GM12892 (cell line): ENCODE measurements around the gene PSMB5.

Experiments used
- DNase-seq: peaks from one replicate; pipeline ENCODE4 v3.0.0; 2011; ENCODE audit not compliant: insufficient read length
- FAIRE-seq: peaks from 2 replicates; lab custom pipeline; 2011; peaks lifted over from hg19 to GRCh38; lab: Jason Lieb, UNC
- POLR2A ChIP-seq: IDR thresholded peaks from 2 replicates; pipeline ENCODE4 v1.6.1; 2011; ENCODE audit warnings: low read depth, low read length, control low read depth
- POLR2AphosphoS5 ChIP-seq: IDR thresholded peaks from 2 replicates; pipeline ENCODE4 v1.6.1; 2011; ENCODE audit warnings: low read depth, low read length, control low read depth
- TAF1 ChIP-seq: IDR thresholded peaks from 2 replicates; pipeline ENCODE4 v1.6.1; 2011; ENCODE audit warnings: low read depth, mild to moderate bottlenecking, control low read depth, low read length, borderline replicate concordance

PSMB5 gene

GRCh38 chr14:23068789-23069412 is 34.2 kb upstream of the PSMB5 start:
- TF ChIP-seq TAF1 (no peak), POLR2AphosphoS5 (no peak), POLR2A (no peak)
- DNase-seq (peak; percentile 77), FAIRE-seq (peak; percentile 77)

- FAIRE-seq (no peak), DNase-seq (no peak)
- TF ChIP-seq POLR2AphosphoS5: 0 out of 2 replicates have a peak, but pooled peaks have one; percentile 19
- TF ChIP-seq TAF1: no peak
- no peak for TF ChIP-seq POLR2A
Observed at GRCh38 chr14:23067847-23068788, 33.4 kb upstream of the PSMB5 start.

- DNase-seq (no peak), FAIRE-seq (no peak)
- no peak for TF ChIP-seq TAF1
- no peak for TF ChIP-seq POLR2AphosphoS5
- no peak for TF ChIP-seq POLR2A
Observed at GRCh38 chr14:23066855-23067744, 32.4 kb upstream of the PSMB5 start.

- TF ChIP-seq TAF1 (no peak), POLR2AphosphoS5 (no peak), POLR2A (no peak)
- FAIRE-seq (no peak), DNase-seq (no peak)
Observed at GRCh38 chr14:23066368-23066767, 31.7 kb upstream of the PSMB5 start.

- DNase-seq: no peak
- FAIRE-seq: no peak
- TF ChIP-seq POLR2A: no peak
- no peak for TF ChIP-seq TAF1
- no peak for TF ChIP-seq POLR2AphosphoS5
Observed at GRCh38 chr14:23063601-23064000, 28.9 kb upstream of the PSMB5 start.

- FAIRE-seq: no peak
- DNase-seq: no peak
- no peak for TF ChIP-seq POLR2A
- TF ChIP-seq TAF1: no peak
- no peak for TF ChIP-seq POLR2AphosphoS5
Observed at GRCh38 chr14:23062002-23062401, 27.3 kb upstream of the PSMB5 start.

- no peak for DNase-seq
- no peak for FAIRE-seq
Observed at GRCh38 chr14:23060536-23061260, 26.0 kb upstream of the PSMB5 start.

GRCh38 chr14:23058654-23059504 is 24.2 kb upstream of the PSMB5 start:
- TF ChIP-seq POLR2A (peak; percentile 23; the same call in 1 of the 2 replicates), TAF1 (no peak), POLR2AphosphoS5 (0 out of 2 replicates have a peak, but pooled peaks have one; percentile 47)
- FAIRE-seq: no peak
- DNase-seq: no peak

More at GRCh38 chr14:23060536-23061260, 26.0 kb upstream of the PSMB5 start:
- TF ChIP-seq POLR2A: no peak
- no peak for TF ChIP-seq TAF1
- TF ChIP-seq POLR2AphosphoS5: no peak
